H1 (cell line): Measurements from ENCODE around the gene GRIK1. TPM values are rescaled to one million over a fixed set of nuclear protein-coding genes. Genes with fewer than 3 reads are reported as not detected.

Experiments used
- ATF3 ChIP-seq: IDR thresholded peaks from 2 replicates; pipeline ENCODE4 v1.6.1; 2011; ENCODE audit warnings: low read depth, mild to moderate bottlenecking, low read length; ENCODE audit not compliant: insufficient read depth
- BACH1 ChIP-seq: IDR thresholded peaks from 2 replicates; pipeline ENCODE4 v1.6.1; 2012; ENCODE audit warnings: low read length, improper control_type of control experiment
- NRF1 ChIP-seq: IDR thresholded peaks from 2 replicates; pipeline ENCODE4 v1.6.1; 2011; ENCODE audit warnings: mild to moderate bottlenecking, low read depth, low read length, improper control_type of control experiment
- POLR2AphosphoS5 ChIP-seq: IDR thresholded peaks from 2 replicates; pipeline ENCODE4 v1.6.1; 2011; ENCODE audit warnings: low read depth, low read length
- SIX5 ChIP-seq: IDR thresholded peaks from 2 replicates; pipeline ENCODE4 v1.6.1; 2011; ENCODE audit warnings: mild to moderate bottlenecking, low read depth, low read length
- polyA plus RNA-seq, 7 experiments: library from polyadenylated mRNA; depleted of rRNA in 3 of 7; stranded (reverse) in 5 of 7; unstranded in 2 of 7; fragments of >200 nt in 5 of 7; fragments of 200-250 nt in 2 of 7; gene quantifications; 1 replicate in 5 of 7; 2 replicates in 1 of 7; 4 replicates in 1 of 7; pipeline versions ENCODE4 v1.2.1 to v1.2.3, GENCODE V29; 2011 to 2013; ENCODE audit warnings: missing spikeins in 2 of 7, mixed read lengths in 2 of 7
- total RNA-seq: library from RNA; stranded (reverse); fragmentation: NEBNext Ultra II Directional; extraction: Animal tissue kit (Norgen Biotek cat#: 25700); gene quantifications from 2 replicates; pipeline ENCODE4 v1.2.1, GENCODE V29; 2021

GRIK1 gene
- total and polyA plus RNA-seq, 2 of the 8 experiments (the other 6 are each of a cell fraction or from before 2014, with no cell fraction given): 0.11 to 0.32 TPM

GRCh38 chr21:29638138-29638537, 301.7 kb downstream of the GRIK1 start (continued):
- TF ChIP-seq NRF1 (no peak), BACH1 (no peak), ATF3 (no peak), SIX5 (no peak), POLR2AphosphoS5 (no peak)
